H1 (cell line): ENCODE measurements around the gene RAD9A. TPM values are rescaled to one million over a fixed set of nuclear protein-coding genes. Genes with fewer than 3 reads are reported as not detected.

ENCODE experiments used
- KDM1A ChIP-seq: fragments of 200-600, 300-600 bp; sonication (generic); IDR thresholded peaks from 2 replicates; pipeline ENCODE4 v1.7.1; 2016; ENCODE audit warnings: mild to moderate bottlenecking, low read length, borderline replicate concordance
- polyA plus RNA-seq, 7 experiments: library from polyadenylated mRNA; depleted of rRNA in 3 of 7; stranded (reverse) in 5 of 7; unstranded in 2 of 7; fragments of >200 nt in 5 of 7; fragments of 200-250 nt in 2 of 7; gene quantifications; 1 replicate in 5 of 7; 2 replicates in 1 of 7; 4 replicates in 1 of 7; pipeline versions ENCODE4 v1.2.1 to v1.2.3, GENCODE V29; 2011 to 2013; ENCODE audit warnings: missing spikeins in 2 of 7, mixed read lengths in 2 of 7
- total RNA-seq: library from RNA; stranded (reverse); fragmentation: NEBNext Ultra II Directional; extraction: Animal tissue kit (Norgen Biotek cat#: 25700); gene quantifications from 2 replicates; pipeline ENCODE4 v1.2.1, GENCODE V29; 2021

Gene RAD9A
- total and polyA plus RNA-seq, 2 of the 8 experiments (the other 6 are each of a cell fraction or from before 2014, with no cell fraction given) = 22.2 to 25.5 TPM

- no peak for TF ChIP-seq KDM1A
These were observed 40.3 kb upstream of the RAD9A start (continued) for GRCh38 chr11:67351275-67352005.
